ENCODE measurements around the gene FAM81A. TPM values are rescaled to one million over a fixed set of nuclear protein-coding genes. Genes with fewer than 3 reads are reported as not detected.
A peak's percentile ranks its signal among the peaks of the same experiment; 100 is the strongest.
"Not testable (repeated sequence)": the region's sequence is repeated elsewhere in the genome, so short reads cannot be mapped to it uniquely, and the experiment has no call there.

The FAM81A gene
- total RNA-seq, 1 donor from 2014 or later, result 2.8 TPM

DNA sequence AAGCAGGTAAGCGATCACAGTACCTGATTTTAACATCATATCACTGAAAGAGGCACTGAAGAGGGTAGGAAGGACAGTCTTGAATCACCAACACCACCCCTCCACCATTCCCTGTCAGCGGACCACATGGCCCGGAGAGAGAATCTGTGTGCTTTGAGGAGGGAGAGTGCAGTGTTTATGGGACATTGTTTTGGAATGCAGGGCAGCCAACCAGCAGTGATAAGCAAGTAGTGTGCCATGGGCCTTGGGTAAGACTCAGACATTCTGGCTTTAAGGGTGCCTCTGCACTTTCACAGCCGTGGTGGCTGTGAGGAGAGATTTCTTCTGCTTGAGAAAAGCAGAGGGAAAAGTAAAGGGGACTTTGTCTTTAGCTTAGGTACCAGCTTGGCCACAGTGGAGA is 46.4 kb downstream of the FAM81A start:
- DNase-seq (ENCODE audit: low spot score), result no peak

DNA sequence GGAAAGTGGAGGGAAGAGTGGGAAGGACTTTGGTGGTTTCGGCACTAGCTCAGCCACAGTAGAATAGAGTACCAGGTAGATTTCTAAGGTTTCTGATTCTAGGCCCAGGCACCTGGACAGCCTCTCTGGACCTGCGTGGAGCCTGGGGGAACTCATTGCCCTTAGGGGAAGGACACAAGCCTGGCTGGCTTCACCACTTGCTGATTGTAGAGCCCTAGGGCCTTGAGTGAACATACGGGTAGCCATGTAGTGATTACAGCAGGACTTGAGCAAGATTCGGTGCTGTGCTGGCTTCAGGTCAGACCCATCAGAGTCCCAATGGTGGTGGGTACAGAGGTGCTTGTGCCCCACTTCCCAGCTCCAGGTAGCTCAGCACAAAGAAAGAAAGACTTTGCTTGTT is 47.0 kb downstream of the FAM81A start:
- no peak for DNase-seq (ENCODE audit: low spot score)

DNA sequence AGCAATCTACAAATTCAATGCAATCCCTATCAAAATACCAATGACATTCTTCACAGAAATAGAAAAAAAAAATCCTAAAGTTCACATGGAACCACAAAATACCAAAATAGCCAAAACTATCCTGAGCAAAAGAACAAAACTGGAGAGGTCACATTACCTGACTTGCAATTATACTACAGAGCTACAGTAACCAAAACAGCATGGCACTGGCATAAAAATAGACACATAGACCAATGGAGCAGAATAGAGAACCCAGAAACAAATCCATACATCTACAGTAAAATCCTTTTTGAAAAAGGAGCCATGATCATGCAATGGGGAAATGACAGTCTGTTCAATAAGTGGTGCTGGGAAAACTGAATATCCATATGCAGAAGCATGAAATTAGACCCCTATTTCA is 51.5 kb downstream of the FAM81A start:
- not testable (repeated sequence) for DNase-seq (ENCODE audit: low spot score)

DNA sequence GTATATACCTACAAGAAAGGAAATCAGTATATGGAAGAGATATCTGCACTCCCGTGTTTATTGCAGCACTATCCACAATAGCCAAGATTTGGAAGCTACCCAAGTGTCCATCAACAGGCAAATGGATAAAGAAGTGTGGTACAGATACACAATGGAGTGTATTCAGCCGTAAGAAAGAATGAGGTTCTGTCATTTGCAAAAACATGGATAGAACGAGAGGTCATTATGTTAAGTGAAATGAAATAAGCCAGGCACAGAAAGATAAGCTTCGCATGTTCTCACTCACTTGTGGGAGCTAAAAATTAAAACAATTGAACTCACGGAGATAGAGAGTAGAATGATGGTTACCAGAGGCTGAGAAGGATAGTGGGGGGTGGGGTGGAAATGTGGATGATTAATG is 53.1 kb downstream of the FAM81A start:
- DNase-seq (ENCODE audit: low spot score), result no peak

DNA sequence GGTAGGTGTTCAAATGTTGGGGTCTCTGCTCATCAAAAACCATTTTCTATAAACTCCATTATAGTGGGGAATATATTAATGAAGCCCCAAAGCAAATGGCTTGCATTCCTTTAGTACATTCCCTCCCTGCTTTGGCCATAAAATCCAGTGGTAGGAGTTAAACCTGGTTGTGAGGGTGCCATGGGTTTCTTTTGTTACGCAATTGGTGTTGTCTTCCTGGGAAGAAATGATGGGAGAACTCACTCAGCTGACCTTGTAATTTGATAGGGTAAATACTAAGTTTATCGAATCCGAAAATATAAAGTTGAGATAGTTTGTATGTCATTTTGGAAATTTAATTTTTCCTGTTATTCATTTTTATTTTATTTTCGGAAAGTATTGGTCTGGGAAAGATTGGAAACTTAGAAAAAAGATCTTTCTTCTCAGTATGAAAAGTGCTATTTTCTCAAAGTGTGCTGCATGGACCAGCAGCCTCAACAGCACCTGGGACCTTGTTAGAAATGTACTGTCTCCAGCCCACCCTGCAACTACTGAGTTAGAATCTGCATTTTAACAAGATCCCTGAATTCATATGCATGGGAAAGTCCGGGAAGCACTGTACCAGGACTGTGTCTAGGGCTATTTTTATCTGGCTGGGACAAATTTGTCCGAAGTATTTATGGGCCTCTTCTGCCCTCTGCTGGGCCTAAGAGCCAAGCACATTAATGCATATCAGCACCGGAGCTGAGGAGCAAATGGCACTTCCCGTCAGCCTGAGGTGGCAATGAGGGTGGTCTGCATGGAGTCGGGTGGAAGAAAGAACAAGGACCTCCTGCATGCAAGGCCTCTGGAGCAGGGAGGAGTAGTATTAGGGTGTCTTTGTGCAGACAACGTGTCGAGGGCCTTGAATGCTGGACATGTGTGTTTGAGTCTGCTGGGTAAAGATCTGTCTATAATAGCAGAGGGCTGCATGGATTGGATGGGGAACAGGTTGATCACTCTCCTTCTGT is 54.7 kb downstream of the FAM81A start:
- peak; percentile 72 for DNase-seq (ENCODE audit: low spot score)

DNA sequence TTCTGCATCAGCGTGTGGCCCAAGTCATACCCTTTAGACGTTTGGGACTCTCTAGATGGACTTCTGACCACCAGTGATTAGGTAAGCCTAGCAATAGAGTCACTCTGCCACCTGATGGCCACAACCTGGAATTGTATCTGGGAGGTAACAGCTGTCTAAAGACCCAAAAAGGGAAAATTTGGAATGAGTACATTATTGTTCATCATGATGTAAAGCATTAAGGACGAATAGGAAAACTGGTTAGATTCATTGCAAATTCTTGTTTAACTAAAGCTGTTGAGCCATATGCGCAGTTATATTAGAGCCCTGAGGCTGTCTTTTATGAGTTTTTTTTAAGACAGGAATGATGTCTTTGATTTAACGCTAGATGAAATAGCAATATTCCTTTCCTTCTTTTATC is 63.6 kb downstream of the FAM81A start:
- peak; percentile 44 for DNase-seq (ENCODE audit: low spot score)

DNA sequence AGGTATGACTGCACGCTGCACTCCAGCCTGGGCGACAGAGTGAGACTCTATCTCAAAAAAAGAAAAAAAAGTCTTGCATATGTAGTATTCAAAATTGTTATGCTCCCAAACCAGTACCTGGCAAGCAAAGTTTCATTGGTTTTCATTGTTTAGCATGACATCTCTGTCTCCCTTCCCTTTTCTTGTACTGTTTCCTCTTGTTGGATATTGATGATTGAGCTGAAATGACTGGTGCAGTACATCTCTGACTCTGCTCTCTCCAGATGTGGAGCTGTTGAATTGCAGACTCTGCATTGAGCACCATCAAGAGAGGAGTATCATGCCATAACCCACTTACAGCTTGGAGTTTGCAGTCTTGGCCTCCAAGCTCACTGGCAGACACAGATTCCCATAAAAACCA is 77.2 kb downstream of the FAM81A start:
- DNase-seq (ENCODE audit: low spot score), result no peak

DNA sequence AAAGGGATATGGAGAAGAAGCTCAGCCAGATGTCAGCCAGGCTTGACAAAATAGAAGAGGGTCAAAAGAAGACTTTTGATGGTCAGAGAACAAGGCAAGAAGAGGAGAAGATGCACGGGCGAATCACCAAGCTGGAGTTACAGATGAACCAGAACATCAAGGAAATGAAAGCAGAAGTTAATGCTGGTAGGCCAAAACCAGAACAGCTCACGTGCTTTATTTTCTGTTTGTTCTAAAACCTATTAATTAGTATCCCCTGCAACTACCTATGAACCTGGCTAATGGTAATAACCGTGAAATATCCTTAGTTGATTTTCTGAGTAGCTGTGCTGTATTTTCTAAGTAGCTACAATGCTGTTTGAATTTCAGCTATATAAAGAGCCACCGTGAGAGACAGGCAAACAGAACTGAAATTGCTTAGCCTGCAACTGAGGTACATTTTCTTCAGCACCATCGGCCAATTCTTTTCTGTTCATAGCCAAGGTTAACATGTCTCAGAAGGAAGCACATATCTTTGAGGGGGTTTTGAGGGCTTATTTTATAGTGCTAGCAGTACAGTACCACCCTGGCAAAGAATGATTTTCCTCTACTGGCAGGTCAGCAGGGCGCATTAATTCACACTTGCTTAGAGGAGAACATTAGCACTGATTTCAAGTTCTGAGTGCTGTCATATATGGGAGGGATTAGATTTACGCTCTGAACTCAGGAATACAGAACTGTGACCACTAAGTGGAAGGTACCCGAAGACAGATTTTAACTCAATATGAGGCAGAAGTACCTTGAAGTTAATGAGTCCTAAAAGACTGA is 78.9 kb downstream of the FAM81A start:
- no peak for DNase-seq (ENCODE audit: low spot score)

DNA sequence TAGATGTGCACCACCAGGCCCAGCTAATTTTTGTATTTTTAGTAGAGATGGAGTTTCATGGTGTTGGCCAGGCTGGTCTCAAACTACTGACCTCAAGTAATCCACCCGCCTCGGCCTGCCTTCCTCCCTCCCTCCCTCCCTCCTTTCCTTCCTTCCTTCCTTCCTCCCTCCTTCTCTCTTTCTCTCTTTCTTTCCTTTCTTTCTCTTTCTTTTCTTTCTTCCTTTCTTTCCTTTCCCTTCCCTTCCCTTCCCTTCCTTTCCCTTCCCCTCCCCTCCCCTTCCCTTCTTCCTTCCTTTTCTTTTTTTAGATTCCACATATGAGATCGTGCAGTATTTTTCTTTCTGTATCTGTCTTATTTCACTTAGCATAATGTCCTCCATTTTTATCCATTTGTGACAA is 81.3 kb downstream of the FAM81A start:
- DNase-seq (ENCODE audit: low spot score), result no peak

DNA sequence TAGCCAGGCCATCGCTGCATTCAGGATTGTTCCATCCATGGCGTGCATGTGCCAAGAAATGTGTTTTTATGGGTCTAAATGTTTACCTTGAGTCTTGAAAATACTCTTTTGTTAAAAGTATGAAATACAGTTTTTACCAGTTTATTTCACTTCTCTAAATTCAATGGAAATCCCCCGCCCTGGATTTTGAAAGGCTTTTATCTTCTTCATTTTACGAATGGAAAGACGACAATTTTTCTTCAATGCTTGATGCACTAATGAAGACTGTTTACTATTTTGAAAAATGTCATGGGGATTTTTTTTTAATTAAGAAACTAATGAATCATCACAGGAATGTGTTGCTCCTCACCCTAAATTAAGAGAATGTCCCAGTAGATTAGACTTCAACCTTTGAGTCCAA is 83.5 kb downstream of the FAM81A start:
- no peak for DNase-seq (ENCODE audit: low spot score)

DNA sequence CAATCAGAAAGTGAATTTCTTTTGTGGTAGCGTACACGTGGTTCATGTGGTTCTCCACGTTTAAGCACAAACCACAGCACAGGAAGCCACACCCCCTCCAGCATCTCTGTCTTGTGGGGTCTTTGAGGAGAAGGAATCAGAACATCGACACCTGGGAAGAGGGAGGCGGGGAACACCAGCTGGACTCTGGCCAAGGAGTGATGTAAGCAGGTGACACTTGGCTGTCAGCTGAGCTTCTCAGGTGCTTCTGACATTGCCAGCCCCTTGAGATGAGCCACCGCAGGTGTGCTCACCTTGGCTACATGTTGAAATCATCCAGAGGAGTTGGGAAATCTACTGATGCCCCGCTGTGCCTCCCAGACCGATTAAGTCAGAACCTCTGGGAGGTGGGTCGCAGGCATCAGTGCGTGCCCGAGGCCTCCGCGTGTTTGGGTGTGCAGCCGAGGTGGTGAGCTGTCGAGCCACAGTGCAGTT is 85.0 kb downstream of the FAM81A start:
- DNase-seq (ENCODE audit: low spot score), result no peak

DNA sequence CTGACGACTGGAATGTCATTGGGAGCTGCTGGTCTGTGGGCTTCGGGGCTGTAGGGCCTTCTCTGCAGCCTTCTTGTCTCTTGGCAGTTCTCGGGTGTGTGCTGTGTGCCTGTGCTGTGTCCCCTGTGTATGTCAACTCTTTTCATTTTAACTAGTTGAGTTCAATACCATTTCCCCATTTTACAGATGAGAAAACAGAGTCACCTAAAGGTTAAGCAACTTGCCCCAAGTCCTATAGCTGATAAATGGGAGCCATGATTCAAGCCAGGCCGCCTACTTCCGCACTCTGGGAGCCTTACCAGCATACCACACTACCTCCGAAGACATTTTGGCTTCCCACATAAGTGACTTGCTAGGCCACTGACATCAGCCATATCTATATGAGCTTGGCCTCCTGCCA is 85.7 kb downstream of the FAM81A start:
- DNase-seq (ENCODE audit: low spot score), result no peak

DNA sequence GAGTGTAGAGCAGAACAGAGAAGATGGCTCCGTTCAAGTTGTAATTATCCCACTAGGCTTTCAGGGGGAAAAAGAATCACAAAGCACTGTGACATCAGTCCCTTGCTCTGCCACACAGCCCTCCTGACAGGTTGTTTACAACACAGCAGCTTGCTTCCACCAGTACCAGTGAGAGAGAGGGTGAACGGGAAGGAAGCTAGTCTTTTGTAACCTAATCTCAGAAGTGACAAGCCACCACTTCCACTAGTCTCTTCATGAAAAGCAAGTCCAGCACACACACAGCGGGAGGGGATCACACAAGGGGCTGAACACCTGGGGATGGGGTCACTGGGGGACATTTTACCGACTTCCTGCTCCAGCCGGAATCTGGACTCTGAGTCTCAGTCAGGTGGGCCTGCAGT is 86.3 kb downstream of the FAM81A start:
- no peak for DNase-seq (ENCODE audit: low spot score)

DNA sequence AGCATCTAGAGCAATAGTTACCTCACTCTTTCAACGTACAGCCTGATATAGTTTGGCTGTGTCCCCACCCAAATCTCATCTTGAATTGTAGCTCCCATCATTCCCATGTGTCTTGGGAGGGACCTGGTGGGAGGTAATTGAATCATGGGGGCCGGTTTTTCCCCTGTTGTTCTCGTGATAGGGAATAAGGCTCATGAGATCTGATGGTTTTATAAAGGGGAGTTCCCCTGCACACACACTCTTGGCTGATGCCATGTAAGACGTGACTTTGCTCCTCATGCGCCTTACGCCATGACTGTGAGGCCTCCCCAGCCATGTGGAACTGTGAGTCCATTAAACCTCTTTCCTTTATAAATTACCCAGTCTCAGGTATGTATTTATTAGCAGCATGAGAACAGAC is 88.5 kb downstream of the FAM81A start:
- DNase-seq (ENCODE audit: low spot score), result not testable (repeated sequence)

DNA sequence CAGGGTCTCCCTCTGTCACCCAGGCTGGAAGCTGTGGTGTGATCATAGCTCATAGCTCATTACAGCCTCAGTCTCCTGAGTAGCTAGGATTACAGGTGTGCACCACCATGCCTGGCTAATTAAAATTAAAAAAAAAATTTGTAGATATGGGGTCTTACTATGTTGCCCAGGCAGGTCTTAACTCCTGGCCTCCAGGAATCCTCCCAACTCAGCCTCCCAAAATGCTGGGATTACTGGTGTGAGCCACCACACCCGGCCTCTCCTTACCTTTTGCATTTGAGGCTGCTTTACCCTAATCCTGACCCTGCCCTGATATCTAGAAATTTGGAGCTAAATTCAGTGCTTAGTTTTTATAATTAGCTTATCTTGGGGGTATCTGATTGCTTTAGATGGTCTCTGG is 90.4 kb downstream of the FAM81A start:
- no peak for DNase-seq (ENCODE audit: low spot score)

DNA sequence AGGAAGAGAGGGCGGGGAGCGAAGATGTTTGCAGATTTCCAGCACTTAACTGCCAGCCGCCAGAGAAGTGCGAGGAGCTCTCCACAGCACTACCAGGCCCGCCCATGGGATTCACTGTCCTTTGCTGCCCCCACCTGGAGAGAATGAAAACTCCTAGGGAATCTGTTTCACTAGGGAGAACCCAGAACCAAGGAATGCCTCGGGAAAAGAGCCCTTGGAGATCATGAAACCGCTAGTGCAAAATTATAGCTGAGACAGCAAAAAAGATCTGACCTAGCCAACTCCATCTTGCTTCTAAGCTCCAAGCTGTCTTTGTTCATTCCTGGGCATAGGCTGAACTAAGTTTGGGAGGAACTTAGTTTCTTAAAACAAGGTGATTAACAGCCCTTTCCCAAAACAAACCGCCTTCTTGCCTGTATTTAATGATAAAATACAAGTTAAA is 91.0 kb downstream of the FAM81A start:
- DNase-seq (ENCODE audit: low spot score), result peak; percentile 91

DNA sequence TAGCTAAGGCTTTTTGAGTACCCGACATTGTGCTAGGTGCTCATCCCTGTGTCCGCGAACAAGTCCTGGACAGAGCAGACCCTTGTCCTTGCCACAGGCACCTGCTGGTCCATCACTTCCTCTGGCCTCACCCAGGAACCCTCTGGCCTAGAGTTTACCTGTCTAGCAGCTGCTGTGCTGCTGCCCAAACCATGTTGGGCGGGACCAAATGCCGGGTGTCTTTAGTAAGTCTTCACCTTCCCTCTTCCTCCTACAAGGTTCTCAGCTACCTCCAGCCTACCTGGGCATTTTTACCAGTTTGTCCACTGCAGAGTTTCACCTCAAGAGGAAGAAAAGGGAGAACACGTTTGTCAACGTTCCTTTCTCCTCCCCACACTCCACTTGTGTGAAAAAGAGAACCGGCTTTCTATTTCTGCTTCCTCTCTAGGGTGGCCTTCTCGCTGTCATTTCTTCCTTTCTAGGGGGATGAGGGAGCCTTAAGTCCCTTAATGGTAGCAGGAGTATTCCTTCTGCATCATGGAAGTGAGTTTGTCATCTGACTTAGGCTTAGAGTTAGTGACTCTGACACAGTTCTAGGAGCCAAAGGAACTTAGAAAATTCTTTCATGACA is 93.2 kb downstream of the FAM81A start:
- no peak for DNase-seq (ENCODE audit: low spot score)

DNA sequence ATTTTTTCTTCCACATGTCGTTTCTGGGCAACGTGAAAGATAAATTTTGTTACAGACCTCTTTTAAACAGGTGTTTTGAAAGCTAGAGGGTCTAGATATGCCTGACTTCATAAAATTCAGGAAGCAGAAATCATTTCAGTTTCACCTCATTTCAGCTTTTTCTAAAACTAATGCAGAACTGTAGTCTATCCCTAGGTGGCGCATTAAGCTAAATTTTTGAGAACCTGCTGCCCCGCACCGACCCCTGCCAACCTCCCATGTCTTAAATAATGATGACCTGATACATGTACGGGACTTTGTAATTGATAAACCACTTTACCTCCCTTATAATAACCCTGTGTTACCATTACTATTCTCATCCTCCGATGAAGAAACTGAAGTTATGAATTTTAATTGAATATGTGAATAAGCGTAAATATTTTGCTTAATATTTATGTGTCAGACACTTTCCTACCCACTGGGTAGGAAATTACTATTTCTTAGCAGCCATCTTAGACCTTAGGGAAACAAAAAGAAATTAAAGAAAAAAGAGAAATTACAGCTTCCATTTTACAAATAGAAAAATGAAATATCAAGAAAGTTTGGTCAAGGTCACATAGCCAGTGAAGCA is 94.9 kb downstream of the FAM81A start:
- DNase-seq (ENCODE audit: low spot score), result no peak

DNA sequence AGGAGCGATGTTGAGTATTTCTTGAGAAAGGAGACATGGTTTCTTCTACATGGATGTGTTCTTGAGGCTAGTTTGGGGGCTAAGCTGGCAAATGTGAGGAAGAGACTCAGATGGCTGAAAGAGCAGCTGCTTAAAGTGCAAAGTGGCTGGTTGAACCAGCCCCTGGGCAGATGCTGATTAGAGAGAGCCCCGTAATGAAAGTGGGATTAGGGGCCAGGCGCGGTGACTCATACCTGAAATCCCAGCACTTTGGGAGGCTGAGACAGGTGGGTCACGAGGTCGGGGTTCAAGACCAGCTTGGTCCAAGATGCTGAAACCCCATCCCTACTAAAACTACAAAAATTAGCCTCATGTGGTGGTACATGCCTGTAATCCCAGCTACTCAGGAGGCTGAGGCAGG is 98.6 kb downstream of the FAM81A start:
- DNase-seq (ENCODE audit: low spot score), result no peak

DNA sequence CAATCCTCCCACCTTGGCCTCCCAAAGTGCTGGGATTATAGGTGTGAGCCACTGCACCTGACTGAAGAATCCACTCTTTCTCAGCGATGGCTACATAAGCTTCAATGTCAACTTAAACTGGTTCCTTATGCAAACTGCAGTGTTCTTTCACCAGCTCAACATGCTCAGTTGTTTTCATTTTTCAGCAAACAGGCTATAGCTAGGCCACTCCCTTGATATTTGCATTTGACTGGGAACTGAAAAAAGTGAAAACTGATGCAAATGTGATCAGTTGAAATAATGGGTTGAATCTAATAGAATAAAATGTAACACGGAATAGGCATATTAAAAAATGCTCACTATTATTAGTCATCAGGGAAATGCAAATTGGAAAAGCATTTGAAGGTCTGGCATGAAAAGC is 99.4 kb downstream of the FAM81A start:
- DNase-seq (ENCODE audit: low spot score), result no peak

DNA sequence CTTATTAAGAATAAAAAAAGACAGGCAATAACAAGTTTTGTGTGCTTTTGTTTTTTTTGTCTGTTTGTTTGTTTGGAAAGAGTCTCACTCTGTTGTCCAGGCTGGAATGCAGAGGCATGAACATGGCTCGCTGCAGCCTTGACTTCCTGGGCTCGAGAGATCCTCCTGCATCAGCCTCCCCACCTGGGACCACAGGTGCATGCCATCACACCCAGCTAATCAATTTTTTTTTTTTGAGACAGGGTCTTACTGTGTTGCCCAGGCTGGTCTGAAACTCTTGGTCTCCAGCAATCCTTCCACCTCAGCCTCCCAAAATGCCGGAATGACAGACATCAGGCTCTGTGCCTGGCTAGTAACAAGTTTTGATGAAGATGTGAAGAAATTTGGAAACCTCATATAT is 100.5 kb downstream of the FAM81A start:
- no peak for DNase-seq (ENCODE audit: low spot score)

DNA sequence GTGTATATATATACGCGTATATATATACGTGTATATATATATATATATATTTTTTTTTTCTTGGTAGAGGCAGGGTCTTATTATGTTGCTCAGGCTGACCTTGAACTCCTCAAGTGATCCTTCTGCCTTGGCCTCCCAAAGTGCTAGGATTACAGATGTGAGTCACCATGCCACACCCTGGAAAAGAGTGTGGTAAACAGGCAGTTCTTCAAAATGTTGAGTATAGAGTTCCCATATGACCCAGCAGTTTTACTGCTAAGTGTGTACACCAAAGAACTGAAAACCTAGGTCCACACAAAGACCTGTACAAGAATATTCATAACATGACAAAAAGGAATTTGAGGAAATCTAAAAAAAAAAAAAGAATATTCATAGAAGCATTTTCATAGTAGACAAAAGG is 101.8 kb downstream of the FAM81A start:
- DNase-seq (ENCODE audit: low spot score), result no peak
